NCI-H2081 treated with DMSO at 0.1 percent for 48 hours (cell line): ENCODE results near the gene LAMA3.

Source experiments
- DNase-seq: peaks from one replicate; lab custom pipeline; 2025; lab: John Stamatoyannopoulos, UW

LAMA3 gene

DNA sequence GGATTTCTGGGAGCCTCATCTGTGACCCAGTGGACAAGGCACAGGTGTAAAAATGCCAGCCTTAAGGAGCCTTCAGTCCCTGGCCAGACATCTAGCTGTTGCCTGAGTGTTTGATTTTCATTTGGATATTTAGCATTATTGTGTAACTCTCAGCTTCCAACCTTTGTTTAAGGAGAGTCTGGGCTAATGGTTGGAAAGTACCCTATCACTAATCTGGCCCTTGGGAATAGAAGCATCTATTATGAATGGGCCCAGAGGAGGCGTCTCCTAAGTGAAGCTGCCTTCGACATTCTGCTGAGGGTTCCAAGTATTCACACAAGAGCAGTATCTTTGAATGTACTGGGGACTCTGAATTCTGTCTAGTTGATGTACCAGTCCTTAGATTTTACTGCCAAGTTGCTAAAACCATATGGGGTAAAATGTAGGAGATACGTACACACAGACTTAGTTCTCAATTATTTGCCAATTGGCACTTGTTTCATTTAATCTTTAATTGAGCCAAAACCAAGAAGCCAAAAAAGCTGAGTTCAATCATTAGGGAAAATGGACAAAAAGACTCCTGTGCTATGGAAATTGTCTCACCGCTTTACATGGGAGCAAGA, 19.3 kb upstream of the LAMA3 start:
- DNase-seq: no peak

GRCh38 chr18:23671564-23671963, 17.7 kb upstream of the LAMA3 start:
- no peak for DNase-seq

DNA sequence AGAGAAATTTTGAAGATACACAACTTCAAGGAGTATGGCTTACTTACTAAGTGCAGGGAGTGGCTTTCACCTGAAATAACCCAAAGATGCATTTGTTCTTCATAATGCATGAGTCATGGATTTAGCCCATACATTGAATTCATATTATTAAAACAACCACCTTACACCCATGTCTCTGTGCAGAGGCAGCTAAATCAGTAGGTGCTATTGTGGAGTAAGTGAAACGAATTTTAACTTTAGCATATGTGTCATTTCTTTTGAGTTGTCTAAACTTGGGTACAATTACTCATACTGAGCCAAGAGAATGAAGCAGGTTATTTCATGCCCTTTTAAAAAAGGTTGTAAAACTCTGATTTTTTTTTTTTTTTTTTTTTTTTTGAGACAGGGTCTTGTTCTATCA, 15.5 kb upstream of the LAMA3 start:
- no peak for DNase-seq

DNA sequence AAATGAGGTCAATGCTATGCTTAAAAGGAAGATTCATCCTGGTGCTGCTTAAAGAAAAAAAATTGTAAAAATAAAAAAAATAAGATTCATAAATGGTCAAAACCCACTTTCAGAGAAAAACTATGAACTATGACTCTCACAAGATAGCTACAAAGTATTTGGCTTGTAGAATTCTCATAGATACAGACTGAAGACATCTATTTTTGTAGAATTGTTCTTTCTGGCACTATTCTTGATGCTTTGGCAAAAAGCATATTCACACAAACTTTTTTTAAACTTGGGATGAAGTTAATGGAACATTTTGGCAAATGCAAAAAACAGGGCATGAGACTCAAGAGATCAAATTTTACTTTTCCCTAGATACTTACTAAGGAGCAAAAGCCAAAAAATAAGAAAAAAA, 14.0 kb upstream of the LAMA3 start:
- DNase-seq: no peak

GRCh38 chr18:23675896-23676295, 13.4 kb upstream of the LAMA3 start:
- DNase-seq: no peak

DNA sequence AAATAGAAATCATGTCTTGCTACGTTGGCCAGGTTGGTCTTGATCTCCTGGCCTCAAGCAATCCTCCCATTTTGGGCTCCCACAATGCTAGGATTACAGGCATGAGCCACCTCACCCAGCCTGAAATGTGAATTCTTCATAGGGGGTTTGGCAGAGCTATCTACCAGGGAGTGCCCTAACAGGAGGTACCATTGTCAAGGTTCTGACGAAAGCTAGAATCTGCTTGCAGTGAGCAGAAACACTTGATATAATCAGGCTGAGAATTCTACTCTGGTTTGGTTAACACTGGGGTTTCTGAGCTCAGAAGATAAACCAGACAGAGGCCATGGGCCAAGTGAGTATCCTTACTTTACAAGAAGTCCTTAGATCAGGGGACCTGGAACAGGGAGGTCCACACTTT, 7.2 kb upstream of the LAMA3 start:
- no peak for DNase-seq

GRCh38 chr18:23682472-23682871, 6.8 kb upstream of the LAMA3 start:
- DNase-seq: no peak

DNA sequence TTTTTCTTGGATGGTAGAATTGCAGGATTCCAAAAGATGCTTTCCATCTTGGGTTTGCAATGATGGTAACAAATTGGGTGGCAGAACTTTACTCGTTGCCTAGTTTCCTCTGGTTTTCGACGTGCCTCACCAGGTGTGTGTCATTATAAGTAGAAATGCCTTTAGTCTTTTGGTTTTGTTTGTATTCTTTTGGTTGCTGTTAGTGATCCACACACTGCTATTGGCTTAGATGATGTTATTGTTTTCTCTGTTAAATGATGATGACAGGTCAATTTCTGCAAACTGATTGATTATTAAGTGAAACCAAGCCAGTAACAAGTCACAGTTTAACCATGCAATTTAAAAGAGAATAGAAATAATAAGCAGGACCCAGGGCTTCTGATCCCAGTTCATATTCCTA, 6.1 kb upstream of the LAMA3 start:
- no peak for DNase-seq

- no peak for DNase-seq
These were observed 5.6 kb upstream of the LAMA3 start for GRCh38 chr18:23683671-23684070.

DNA sequence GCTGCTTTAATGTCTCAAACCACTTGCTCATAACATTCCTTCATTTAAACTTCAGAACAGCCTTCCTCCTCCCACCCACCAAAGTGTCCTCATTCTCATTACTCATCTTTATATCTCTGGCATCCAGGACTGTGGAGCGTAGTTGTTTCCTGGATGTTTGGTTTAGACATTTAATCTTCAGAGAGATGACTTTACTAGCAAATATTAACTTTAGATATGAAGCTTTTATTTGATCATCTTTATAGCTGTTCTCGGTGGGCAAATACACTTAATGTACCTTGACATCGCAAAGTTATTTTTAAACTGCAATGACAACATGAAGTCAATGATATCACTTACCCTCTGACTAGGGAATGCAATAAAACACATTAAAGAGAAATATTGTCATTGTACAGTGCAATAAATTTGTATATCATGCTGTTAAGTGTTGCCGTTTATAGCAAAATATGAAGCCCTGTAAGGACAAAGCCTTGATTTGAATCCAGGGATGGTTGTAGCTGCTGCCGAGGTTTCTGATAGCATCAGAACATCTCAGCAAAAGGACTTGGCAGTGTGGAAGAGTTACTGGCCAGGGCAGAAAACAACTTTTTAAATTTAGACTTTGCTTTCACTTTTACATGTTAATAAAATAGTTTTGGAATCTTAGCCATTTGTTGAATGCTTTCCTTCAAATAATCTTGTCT, 4.6 kb upstream of the LAMA3 start:
- DNase-seq: no peak

GRCh38 chr18:23688528-23688927, 725 bp upstream of the LAMA3 start:
- DNase-seq: no peak

DNA sequence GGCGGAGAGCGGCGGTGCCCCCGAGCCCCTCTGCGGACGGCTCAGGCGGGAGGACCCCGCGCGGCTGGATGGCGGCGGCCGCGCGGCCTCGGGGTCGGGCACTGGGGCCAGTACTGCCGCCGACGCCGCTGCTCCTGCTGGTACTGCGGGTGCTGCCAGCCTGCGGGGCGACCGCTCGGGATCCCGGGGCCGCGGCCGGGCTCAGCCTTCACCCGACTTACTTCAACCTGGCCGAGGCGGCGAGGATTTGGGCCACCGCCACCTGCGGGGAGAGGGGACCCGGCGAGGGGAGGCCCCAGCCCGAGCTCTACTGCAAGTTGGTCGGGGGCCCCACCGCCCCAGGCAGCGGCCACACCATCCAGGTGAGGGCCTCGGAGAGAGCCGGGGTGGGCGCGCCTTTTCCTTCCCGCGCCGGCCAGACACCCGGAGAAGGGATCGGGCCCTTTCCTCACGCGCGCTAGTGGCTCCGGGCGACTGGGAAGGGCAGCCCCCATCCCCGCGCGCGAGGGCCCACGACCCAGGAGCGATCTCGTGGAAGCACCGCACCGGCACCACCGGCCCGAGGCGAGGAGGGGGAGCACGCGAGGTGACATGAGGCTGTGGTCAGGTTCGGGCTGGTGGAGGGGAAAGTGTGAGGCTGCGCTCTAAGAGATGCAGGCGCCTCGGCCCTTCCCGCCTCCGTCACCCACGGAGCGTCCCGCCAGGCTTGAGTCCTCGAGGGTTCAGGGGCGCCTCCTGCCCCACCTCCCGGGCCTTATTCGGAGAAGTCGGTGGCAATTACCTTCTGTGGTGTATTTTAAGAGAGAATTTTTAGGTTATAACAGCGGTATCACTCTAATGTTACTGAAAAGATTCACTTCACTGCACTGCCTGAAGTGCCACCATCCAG, 607 bp downstream of the LAMA3 start:
- DNase-seq: no peak

- no peak for DNase-seq
These were observed 1.3 kb downstream of the LAMA3 start for GRCh38 chr18:23690505-23691068.

GRCh38 chr18:23693846-23694245, 4.6 kb downstream of the LAMA3 start:
- no peak for DNase-seq

- DNase-seq: no peak
These were observed 5.6 kb downstream of the LAMA3 start for GRCh38 chr18:23694637-23695430.

DNA sequence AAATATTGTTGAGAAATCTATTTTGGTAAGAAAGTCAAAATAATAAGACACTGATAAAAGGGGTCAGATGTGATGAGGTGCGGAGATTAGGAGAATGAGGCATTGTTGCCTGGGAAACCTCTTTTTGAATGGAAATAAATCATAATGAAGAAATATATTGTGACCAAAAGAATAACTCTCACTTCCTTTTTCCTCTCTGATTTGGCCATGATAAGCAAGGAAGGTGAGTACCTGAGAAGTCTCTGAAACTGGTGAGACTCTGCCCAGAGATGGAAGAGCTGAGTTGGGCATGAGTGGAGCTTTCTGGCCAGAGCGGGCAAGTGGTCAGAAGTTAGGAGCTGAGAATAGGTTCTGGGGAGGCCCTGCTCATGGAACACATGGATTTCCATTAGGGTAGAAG, 11.8 kb downstream of the LAMA3 start:
- no peak for DNase-seq

- no peak for DNase-seq
These were observed 12.4 kb downstream of the LAMA3 start for GRCh38 chr18:23701544-23702064.

- DNase-seq: no peak
These were observed 13.4 kb downstream of the LAMA3 start for GRCh38 chr18:23702606-23703005.

GRCh38 chr18:23703057-23703986, 14.1 kb downstream of the LAMA3 start:
- DNase-seq: no peak

DNA sequence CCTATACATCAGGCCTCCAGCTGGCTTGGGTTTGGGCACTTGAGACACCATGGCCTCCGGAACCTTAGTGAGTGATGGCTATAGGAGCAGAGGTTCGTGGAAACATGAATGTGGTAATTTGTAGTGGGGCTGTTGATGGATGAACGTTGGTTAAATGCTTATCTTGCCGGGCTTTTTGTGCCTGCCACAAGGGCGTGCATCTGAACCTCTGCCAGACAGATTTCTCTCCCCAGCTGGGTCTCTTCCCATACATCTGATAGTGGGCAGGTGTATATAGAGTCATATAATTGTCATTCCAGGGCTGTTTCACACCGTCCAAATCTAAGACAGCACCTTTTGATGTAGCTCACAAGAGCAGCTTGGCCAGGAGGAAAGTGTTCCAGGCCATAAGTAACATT, 14.7 kb downstream of the LAMA3 start:
- no peak for DNase-seq

DNA sequence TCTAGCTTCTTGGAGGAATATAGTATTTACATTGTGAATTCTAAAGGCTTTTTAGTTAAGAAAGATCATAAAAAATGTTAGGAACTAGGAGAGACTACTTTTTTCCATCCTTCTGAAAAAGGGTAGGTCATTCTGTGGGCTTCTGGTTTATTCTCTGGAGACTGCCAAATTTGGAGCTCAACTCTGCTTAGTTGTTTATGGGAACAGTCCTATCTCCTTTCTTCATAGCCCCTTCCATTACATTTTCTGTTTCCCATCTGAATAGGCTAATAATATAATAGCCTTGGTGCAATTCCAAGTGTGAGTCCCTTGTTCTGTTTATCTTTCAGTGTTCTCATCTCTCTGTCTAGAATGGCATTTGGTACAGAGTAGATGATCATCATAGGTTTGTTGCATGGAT, 15.6 kb downstream of the LAMA3 start:
- DNase-seq: no peak
